HK-2 (cell line): ENCODE results near the gene EXOC6B.
"Not testable (repeated sequence)": the region's sequence is repeated elsewhere in the genome, so short reads cannot be mapped to it uniquely, and the experiment has no call there.

Experiments
- DNase-seq: peaks from one replicate; pipeline ENCODE4 v3.0.0-alpha.2; 2018; ENCODE audit not compliant: unreplicated experiment

Gene EXOC6B

DNA sequence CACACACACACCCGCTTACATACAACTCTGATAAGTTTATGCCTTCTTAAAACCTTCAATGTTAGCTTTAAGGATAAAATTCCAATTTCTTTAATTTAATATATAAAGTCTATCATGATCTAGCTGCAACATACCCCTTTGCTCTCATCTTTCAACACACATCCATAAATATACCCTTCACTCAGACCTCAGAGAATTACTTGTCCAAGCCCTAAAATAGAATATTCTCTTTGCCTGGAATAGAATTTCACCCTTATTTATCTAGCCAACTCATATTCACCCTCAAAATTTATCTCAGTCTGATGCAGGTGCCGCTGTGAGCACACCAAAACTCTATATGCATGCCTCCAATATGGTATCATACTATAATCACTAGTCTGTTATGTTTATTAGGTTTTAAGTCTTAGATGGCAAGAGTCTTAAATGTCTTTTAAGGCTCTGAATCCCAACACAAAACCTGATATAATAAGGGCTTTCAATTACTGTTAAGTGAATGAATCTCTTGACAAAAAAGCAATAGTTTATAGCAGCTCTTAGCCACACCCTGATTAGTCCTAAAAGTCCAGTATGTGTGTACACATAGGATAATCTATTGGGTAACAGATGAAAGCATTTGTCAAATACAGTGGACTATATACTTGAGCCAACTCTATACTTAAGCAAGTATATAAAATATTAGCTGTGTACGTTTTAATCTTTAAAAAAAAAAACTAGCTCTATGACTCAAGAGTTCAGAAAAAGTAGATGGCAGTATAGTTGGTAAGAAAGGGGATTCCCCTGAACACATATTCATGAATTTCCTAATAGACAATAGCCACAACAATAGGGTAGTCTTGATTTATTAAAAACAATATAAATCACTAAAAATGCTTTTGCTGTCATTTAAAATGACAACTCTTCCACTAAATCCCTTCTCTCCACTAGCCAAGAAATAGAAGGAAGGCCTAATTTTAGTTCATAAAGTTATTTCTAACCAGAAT lies 144.5 kb downstream of the EXOC6B start:
- DNase-seq = no peak

DNA sequence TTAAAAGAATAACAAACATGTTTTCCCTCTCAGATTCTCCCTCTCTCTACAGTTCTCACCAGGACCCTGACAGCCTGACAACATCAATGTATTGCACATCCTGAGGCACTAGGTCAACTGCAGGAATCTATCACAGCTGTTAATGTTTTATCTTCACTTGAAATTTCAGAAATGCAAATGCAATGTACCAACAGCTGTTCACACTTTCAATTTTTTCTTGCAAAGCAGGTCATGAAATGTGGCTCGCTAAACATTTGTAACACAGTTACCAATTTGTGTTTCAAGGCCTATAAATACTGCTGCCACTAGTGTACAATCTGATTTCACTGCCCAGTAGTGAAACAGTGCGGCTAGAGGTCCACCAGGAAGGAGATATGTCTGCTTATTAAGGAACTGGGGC lies 147.8 kb downstream of the EXOC6B start:
- DNase-seq = no peak

- DNase-seq = no peak
Measured at GRCh38 chr2:72676341-72677025, 149.3 kb downstream of the EXOC6B start.

- DNase-seq = no peak
Measured at GRCh38 chr2:72674982-72675915, 150.6 kb downstream of the EXOC6B start.

DNA sequence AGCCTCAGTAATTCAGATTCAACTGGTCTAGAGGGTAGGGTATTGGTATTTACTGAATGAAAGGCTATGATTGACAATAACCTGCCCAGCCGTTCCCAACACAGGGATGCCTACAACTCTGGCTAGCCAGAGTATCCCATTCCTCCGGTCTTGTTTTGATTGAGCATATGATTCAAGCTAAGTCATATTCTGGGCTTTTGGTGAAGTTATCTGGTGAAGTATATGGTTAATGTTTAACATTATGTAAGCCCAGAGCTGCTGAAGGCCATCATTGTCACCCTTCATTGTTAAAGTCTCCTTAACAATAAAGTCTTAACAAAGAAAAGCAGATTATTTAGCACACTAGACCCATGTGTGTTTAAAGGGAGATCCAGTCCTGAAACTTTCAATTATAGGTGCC lies 152.6 kb downstream of the EXOC6B start:
- peak; percentile 15 for DNase-seq

DNA sequence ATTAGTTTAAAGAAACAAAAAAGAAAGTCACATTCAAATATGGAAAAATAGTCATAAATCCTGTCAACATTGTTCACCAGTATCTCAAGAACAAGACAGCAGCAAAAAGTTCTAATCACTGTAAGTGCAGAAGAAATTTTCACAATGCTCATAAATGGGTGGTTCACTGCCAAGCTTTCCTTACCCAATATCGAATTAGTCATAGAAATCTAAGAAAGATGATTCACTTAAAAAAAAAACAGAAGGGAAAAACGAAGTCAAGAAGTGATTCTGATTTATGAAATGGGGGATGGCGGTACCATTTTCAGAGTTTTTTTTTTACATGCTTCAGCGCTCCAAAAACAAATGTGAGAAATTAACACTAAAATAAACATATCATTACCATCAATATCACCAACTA lies 156.7 kb downstream of the EXOC6B start:
- DNase-seq = no peak

- DNase-seq = no peak
Measured at GRCh38 chr2:72668647-72669046, 157.2 kb downstream of the EXOC6B start.

GRCh38 chr2:72665448-72665847 lies 160.4 kb downstream of the EXOC6B start:
- no peak for DNase-seq

- DNase-seq = no peak
Measured at GRCh38 chr2:72661985-72662384, 163.8 kb downstream of the EXOC6B start.

- no peak for DNase-seq
Measured at GRCh38 chr2:72649810-72650209, 176.0 kb downstream of the EXOC6B start.

DNA sequence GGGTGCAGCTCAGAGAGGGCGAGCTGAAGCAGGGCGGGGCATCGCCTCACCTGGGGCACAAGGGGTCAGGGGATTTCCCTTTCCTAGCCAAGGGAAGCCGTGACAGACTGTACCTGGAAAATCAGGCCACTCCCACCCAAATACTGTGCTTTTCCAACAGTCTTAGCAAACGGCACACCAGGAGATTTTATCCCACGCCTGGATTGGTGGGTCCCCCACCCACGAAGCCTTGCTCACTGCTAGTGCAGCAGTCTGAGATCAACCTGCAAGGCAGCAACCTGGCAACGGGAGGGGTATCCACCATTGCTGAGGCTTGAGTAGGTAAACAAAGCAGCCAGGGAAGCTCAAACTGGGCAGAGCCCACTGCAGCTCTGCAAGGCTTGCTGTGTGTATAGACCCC lies 184.6 kb downstream of the EXOC6B start:
- DNase-seq = not testable (repeated sequence)

DNA sequence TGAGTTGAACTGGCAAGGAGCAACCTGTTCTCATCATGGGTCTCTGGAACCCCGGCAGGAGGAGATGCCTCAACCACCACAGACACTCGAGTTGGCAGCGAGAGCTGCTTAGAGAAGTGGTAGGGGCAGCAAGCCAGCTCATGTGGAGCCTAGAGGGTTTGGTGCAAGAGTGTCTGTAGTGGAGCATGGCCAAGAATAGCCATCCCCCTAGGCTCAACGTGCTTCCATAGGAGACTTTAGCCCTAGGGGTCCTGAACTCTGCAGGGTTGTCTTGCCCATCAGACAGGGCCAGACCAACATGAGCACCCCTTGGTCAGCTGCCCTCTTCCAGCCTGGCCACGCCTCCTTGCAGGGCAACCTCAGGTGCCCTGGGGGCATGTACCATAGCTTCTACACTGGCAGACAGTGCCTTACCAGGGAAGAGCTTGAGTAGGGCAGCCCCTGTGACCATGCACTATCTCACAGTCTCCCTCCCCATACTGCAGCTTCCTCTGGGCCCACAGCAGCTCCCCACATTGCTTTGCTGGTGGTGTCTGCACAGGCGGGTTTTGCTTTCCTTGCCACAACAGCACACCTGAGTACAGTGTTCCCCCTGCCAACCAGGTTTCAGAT lies 187.1 kb downstream of the EXOC6B start:
- DNase-seq = no peak

- DNase-seq = no peak
Measured at GRCh38 chr2:72636210-72636609, 189.6 kb downstream of the EXOC6B start.

DNA sequence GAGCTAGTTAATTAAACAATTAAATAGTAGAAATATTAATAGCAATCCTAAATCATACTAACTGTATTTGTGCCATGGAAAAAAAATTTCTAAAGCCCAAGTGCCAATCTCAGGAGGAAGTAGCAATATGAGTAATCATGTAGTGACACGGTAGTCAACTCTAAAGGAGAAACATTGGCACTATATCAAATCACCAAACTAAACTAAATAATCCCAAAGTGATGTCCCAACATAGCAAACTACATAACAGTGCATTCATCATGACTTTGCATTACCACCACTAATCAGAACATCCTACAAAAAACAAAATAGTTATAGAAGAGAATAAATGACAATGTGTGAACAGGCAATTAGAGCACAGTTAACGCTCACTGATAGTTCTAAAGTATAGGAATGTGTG lies 195.1 kb downstream of the EXOC6B start:
- no peak for DNase-seq

- no peak for DNase-seq
Measured at GRCh38 chr2:72629062-72629461, 196.8 kb downstream of the EXOC6B start.

- no peak for DNase-seq
Measured at GRCh38 chr2:72627083-72627482, 198.8 kb downstream of the EXOC6B start.

GRCh38 chr2:72625366-72625765 lies 200.5 kb downstream of the EXOC6B start:
- no peak for DNase-seq

- no peak for DNase-seq
Measured at GRCh38 chr2:72623481-72623880, 202.4 kb downstream of the EXOC6B start.

DNA sequence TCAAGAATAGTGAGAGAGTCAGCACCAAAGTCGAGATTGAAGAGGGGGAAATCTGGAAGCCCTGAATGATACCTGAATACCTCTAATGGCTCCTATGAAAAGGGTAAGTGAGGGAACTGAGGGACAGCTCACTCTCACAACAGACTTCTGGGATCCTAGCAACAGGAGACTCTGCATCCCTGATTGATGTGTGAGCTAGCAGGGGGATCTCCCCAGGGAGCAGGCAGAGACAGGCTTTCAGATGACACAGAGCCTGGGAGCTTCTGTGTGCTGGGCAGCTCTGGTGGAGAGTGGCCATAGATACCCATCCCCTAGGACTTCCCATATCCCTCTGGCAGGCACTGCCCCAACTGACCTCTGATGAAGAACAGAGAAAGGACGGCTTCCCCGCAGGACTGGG lies 206.2 kb downstream of the EXOC6B start:
- DNase-seq = no peak

- DNase-seq = no peak
Measured at GRCh38 chr2:72613931-72614330, 211.9 kb downstream of the EXOC6B start.

DNA sequence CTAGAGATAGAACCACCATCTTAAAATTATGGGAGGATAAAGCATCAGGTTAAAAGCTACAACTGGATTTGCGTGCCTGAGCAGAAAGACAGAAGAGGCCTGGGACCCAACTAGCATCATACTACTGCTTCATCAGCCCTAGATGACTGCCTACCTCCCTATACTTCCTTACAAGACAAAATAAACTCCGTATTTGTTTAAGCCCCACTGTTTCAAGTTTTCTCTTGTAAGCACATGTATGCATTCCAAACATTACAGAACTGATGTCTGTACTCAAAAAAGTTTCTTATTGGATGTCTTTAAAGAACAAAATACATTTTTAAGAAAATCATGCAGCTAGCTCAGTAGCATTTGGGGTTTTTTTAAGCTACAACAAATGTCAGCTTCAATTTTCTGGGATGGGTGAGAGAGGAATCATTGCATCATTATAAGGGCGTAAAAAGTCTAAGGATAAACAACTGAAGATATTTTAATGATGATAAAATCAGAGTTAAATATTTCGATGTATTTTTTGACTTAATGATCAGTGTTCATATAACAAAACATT lies 213.1 kb downstream of the EXOC6B start:
- no peak for DNase-seq
